Activated CD8-positive, alpha-beta T cell treated with anti-CD3 and anti-CD28 coated beads for 36 hours (primary cell): ENCODE measurements around the gene CSNK1G3. TPM values are rescaled to one million over a fixed set of nuclear protein-coding genes. Genes with fewer than 3 reads are reported as not detected.

Experiments used
- ATAC-seq: fragments of 200-7000 bp; cut with Tn5 transposase; one replicate; pipeline ENCODE4 v1.10.0; 2021; ENCODE audit warnings: mild to moderate bottlenecking, moderate library complexity
- CTCF ChIA-PET: fragments of 350-600 bp; sonication (Branson Sonifier 250); formaldehyde crosslinking; loops from one replicate; lab custom pipeline; 2021; ENCODE audit warnings: antibody characterized with exemption; lab: Charles Lee
- POLR2A ChIA-PET: fragments of 350-600 bp; sonication (Branson Sonifier 250); formaldehyde crosslinking; loops from one replicate; lab custom pipeline; 2021; ENCODE audit warnings: antibody characterized with exemption; lab: Charles Lee
- DNase-seq: peaks from one replicate; pipeline ENCODE4 v3.0.0-alpha.2; 2020
- H3K27ac Mint-ChIP-seq: one replicate; pipeline ENCODE4 v1.8.0; 2021; ENCODE audit warnings: mild to moderate bottlenecking, mixed read lengths
- H3K27me3 Mint-ChIP-seq: one replicate; pipeline ENCODE4 v1.8.0; 2021; ENCODE audit warnings: mixed read lengths
- H3K36me3 Mint-ChIP-seq: one replicate; pipeline ENCODE4 v1.8.0; 2021; ENCODE audit warnings: low read depth, mixed read lengths
- H3K4me1 Mint-ChIP-seq: one replicate; pipeline ENCODE4 v1.8.0; 2021; ENCODE audit warnings: low read depth, mixed read lengths
- H3K4me3 Mint-ChIP-seq: one replicate; pipeline ENCODE4 v1.8.0; 2021; ENCODE audit warnings: mild to moderate bottlenecking, moderate library complexity, mixed read lengths
- H3K9me3 Mint-ChIP-seq: one replicate; pipeline ENCODE4 v1.8.0; 2021; ENCODE audit warnings: mixed read lengths
- intact Hi-C: fragments of 100-400 bp; cut with micrococcal nuclease; formaldehyde crosslinking; loops from one replicate; pipeline ENCODE4 v1.10.0; 2022
- total RNA-seq, 2 experiments: library from RNA; stranded (reverse); gene quantifications; one replicate each; pipeline ENCODE4 v1.2.3, GENCODE V29; 2021
- TF ChIP-seq, protein P1 (sequence below): fragments of 200-600 bp; IDR thresholded peaks from one replicate; pipeline ENCODE4 v1.8.0; 2022; ENCODE audit warnings: antibody characterized with exemption, mild to moderate bottlenecking

Gene CSNK1G3
- total RNA-seq, 2 experiments from 2014 or later, result 36.1 to 39.2 TPM

DNA sequence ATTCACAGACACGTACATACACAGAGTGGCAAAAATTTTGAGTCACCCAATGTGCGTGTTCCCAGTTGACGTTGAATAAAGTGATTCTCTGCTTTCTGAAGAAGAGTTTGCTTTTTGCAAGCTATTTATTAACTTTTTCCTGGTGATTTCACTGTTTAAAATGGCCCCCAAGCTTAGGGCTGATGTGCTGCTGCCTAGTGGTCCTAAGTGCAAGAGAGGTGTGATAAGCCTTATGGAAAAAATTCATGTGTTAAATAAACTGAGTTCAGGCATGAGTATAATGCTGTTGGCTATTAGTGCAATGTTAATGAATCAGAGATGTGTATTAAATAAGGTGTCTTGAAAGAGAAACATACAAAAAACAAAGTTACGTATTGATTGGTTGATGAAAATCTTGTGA is 16.9 kb downstream of the CSNK1G3 start:
- ChIA-PET CTCF (interaction anchor here (1.3 to 2.3 kb wide), 2 partner anchors 11 to 21 kb away, joined by 3 to 6 read pairs; no protein-coding TSS in a partner anchor), POLR2A (interaction anchor here (1.8 kb wide), 1 partner anchor 106 kb away, joined by 7 read pairs; the partner anchor contains the start of gene CEP120)
- no peaks in the 10 kb centered on the region for H3K9me3 Mint-ChIP-seq
- H3K36me3 Mint-ChIP-seq, result peaks cover 6% of the 10 kb centered on the region
- ATAC-seq (no peak), DNase-seq (no peak)
- no peaks in the 10 kb centered on the region for H3K27me3 Mint-ChIP-seq
- intact Hi-C loops, result no loop called here
- TF ChIP-seq, protein P1, sequence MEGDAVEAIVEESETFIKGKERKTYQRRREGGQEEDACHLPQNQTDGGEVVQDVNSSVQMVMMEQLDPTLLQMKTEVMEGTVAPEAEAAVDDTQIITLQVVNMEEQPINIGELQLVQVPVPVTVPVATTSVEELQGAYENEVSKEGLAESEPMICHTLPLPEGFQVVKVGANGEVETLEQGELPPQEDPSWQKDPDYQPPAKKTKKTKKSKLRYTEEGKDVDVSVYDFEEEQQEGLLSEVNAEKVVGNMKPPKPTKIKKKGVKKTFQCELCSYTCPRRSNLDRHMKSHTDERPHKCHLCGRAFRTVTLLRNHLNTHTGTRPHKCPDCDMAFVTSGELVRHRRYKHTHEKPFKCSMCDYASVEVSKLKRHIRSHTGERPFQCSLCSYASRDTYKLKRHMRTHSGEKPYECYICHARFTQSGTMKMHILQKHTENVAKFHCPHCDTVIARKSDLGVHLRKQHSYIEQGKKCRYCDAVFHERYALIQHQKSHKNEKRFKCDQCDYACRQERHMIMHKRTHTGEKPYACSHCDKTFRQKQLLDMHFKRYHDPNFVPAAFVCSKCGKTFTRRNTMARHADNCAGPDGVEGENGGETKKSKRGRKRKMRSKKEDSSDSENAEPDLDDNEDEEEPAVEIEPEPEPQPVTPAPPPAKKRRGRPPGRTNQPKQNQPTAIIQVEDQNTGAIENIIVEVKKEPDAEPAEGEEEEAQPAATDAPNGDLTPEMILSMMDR, result no peak
- H3K4me3 Mint-ChIP-seq, result no peak overlapping the region
- no peak overlapping the region for H3K27ac Mint-ChIP-seq
- peaks cover 52% of the 10 kb centered on the region for H3K4me1 Mint-ChIP-seq

DNA sequence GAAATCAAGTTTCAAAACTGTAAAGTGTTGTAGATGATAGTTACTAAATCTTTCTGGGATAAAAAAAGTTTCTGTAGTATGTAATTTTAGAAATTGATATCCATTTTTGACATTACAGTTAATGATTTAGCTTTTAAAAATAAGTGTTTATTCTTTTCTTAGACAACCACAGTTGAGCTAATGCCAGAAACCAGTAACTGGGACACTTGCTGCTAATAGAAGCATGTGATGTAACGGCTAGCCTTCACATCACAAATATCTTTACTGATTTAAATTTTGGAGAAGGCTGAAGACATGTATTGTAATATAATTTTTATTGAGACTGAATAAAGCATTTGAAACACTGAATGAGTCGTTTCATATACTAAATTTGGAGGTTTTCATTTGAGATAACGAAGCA is 18.8 kb downstream of the CSNK1G3 start:
- ATAC-seq (no peak), DNase-seq (no peak)
- Mint-ChIP-seq H3K27ac (no peak overlapping the region), H3K4me3 (no peak overlapping the region), H3K36me3 (peaks cover 3% of the 10 kb centered on the region), H3K9me3 (no peaks in the 10 kb centered on the region), H3K4me1 (peaks cover 51% of the 10 kb centered on the region), H3K27me3 (no peaks in the 10 kb centered on the region)
- intact Hi-C loops, result no loop called here
- TF ChIP-seq, protein P1, result no peak
- POLR2A ChIA-PET, result interaction anchor here (1.4 kb wide), 1 partner anchor 19 kb away, joined by 3 read pairs; the partner anchor contains the start of gene CSNK1G3
- CTCF ChIA-PET, result interaction anchor here (0.8 to 1.6 kb wide), 6 partner anchors 10 to 107 kb away, joined by 3 to 4 read pairs (median 4); partner anchors contain the start of gene CEP120

DNA sequence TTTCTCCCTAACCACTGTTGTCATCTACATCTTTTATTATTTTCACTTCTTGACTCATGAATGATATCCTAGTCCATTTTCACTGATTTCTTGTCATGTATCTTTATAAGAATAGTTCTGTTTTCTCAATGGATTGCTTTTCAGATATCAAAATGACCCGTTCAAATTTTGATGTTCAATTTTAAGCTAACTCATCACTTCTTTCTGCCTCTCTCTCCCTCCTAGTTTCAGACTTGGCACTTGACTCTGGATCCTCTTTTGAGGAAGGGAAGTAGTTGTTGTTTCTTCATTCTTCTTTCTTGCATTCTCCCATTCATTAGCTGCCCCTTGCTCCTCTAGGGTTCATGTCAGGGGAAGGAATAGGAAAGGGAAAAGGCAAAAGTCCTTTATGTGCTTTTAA is 23.7 kb downstream of the CSNK1G3 start:
- CTCF ChIA-PET, result interaction anchor here (1.1 to 1.6 kb wide), 3 partner anchors 9 to 113 kb away, joined by 3 to 5 read pairs (median 4); partner anchors contain the start of gene CEP120
- peaks cover 41% of the 10 kb centered on the region for H3K4me1 Mint-ChIP-seq
- no peak for DNase-seq
- POLR2A ChIA-PET, result interaction anchor here (0.6 kb wide), 1 partner anchor 14 kb away, joined by 4 read pairs; no protein-coding TSS in a partner anchor
- no peaks in the 10 kb centered on the region for H3K9me3 Mint-ChIP-seq
- no peak overlapping the region for H3K4me3 Mint-ChIP-seq
- no peaks in the 10 kb centered on the region for H3K36me3 Mint-ChIP-seq
- H3K27ac Mint-ChIP-seq, result no peak overlapping the region
- no peak for ATAC-seq
- H3K27me3 Mint-ChIP-seq, result no peaks in the 10 kb centered on the region
- TF ChIP-seq, protein P1, result no peak
- intact Hi-C loops, result no loop called here

DNA sequence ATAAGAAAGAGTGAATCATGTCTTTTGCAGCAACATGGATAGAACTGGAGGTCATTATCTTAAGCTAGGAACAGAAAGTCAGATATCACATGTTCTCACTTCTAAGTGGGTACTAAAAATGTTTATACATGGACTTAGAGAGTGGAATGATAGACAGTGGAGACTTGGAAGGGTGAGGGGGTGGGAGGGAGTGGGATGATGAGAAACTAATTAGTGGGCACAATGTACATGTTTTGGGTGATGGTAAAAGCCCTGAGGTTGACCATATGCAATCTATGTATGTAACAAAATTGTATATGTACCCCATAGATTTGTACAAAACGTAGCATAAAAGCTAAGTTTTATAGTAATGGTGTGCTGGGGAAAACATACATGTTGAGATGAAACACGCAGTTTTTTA is 25.3 kb downstream of the CSNK1G3 start:
- H3K27ac Mint-ChIP-seq, result no peak overlapping the region
- no peak for ATAC-seq
- peaks cover 43% of the 10 kb centered on the region for H3K4me1 Mint-ChIP-seq
- TF ChIP-seq, protein P1, result no peak
- no peaks in the 10 kb centered on the region for H3K36me3 Mint-ChIP-seq
- intact Hi-C loops, result no loop called here
- no peaks in the 10 kb centered on the region for H3K9me3 Mint-ChIP-seq
- DNase-seq, result no peak
- H3K4me3 Mint-ChIP-seq, result no peak overlapping the region
- ChIA-PET POLR2A (no interaction called here), CTCF (interaction anchor here (1.0 kb wide), 1 partner anchor 11 kb away, joined by 3 read pairs; no protein-coding TSS in a partner anchor)
- no peaks in the 10 kb centered on the region for H3K27me3 Mint-ChIP-seq

DNA sequence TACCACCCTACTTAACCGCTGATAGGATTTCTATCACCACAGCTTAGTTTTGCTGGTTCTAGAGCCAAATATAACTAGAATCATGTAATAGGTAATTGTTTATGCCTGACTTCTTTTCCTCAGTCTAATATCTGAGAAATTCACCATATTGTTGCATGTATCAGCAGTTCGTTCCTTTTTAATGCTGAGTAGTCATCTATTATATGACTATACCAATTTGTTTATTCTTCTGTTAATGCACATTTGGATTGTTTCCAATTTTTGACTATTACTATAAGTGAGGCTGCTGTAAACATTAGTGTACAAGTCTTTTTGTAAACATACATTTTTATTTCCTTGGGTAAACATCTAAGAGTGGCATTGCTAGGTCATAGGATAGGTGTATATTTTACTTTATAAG is 25.9 kb downstream of the CSNK1G3 start:
- no peaks in the 10 kb centered on the region for H3K36me3 Mint-ChIP-seq
- H3K9me3 Mint-ChIP-seq, result no peaks in the 10 kb centered on the region
- no peak for DNase-seq
- H3K27me3 Mint-ChIP-seq, result no peaks in the 10 kb centered on the region
- POLR2A ChIA-PET, result no interaction called here
- no peak for ATAC-seq
- H3K27ac Mint-ChIP-seq, result no peak overlapping the region
- intact Hi-C loops, result no loop called here
- CTCF ChIA-PET, result interaction anchor here (1.0 kb wide), 1 partner anchor 11 kb away, joined by 3 read pairs; no protein-coding TSS in a partner anchor
- no peak overlapping the region for H3K4me3 Mint-ChIP-seq
- TF ChIP-seq, protein P1, result no peak
- peaks cover 49% of the 10 kb centered on the region for H3K4me1 Mint-ChIP-seq
